GM12872 (cell line): ENCODE measurements around the gene MYBBP1A.

ENCODE experiments used
- CTCF ChIP-seq: IDR thresholded peaks from 3 replicates; pipeline ENCODE4 v1.5.1; 2011; ENCODE audit warnings: low read depth, mild to moderate bottlenecking, low read length, moderate library complexity; ENCODE audit not compliant: insufficient read depth

MYBBP1A gene

DNA sequence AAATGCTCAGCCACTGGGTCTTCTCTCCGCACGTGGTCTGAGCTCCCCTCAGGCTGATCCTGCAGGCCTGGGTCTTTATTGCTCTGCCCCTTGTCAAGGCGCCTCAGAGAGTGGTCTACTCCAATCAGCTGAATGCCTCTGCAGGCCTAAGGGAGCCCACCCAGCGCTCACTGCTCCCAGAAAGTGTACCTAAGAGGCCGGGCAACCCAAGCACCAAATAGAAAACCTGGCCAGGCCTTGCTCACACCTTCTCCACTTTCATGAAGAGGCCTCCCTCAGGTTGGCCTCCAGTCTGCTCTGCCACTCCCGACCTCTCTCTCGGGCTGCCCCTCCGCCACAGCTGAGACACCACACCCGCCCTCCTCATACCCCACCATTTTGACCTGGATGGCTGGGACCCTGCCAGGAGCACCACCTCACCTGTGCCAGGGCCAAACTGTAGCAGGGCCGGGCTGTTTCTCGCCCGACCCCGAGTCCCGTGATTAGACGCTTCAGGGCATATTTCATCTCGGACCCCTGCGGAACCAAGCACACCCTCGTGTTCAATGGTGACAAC, 665 bp downstream of the MYBBP1A start:
- TF ChIP-seq CTCF = no peak

DNA sequence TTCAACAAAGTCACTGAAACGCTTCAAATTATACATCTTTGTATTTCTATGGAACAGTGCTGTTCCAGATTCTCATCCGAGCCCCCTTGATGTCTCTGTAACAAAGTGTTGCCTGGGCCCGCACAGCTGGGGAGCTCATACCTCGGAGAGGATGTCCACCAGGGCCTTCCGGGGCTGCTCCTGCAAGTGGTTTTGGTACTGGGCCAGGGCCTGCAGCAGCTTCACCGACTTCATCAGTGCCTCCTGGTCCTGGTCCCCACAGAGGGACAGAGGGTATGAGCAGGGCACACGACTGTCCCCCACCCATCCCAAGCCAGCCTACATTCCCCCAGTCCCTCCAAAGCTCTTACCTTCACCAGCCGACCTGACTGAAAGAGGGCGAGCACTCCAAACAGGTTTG, 1.5 kb downstream of the MYBBP1A start:
- TF ChIP-seq CTCF = no peak

GRCh38 chr17:4551796-4552525, 3.2 kb downstream of the MYBBP1A start:
- TF ChIP-seq CTCF = no peak

DNA sequence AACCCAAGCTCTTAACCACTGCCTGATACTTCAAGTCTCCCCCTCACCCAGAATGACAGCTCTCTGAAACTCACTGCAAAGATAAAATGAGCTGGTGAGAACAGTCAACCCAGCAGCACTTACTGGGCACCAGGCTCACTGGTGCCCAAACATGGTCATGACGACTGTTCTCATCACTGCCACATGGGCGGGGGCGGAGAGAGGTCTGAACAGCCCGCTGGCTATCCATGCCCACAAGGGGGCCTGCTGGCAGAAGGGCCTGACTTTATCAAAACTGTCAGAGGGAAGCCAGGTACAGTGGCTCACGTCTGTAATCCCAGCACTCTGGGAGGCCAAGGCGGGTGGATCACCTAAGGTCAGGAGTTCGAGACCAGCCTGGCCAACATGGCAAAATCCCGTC, 4.0 kb downstream of the MYBBP1A start:
- TF ChIP-seq CTCF = no peak

- TF ChIP-seq CTCF = no peak
Observed at GRCh38 chr17:4550534-4551039, 4.6 kb downstream of the MYBBP1A start.

GRCh38 chr17:4549781-4550533, 5.2 kb downstream of the MYBBP1A start:
- TF ChIP-seq CTCF = no peak
